HG02678 (cell line): ENCODE measurements around the gene UNC50.
A peak's percentile ranks its signal among the peaks of the same experiment; 100 is the strongest.

Experiments used
- ATAC-seq: cut with Tn5 transposase; IDR thresholded peaks from one replicate; pipeline ENCODE4 v1.9.1; 2021; ENCODE audit warnings: mild to moderate bottlenecking, moderate library complexity; ENCODE audit not compliant: unreplicated experiment

Gene UNC50, protein sequence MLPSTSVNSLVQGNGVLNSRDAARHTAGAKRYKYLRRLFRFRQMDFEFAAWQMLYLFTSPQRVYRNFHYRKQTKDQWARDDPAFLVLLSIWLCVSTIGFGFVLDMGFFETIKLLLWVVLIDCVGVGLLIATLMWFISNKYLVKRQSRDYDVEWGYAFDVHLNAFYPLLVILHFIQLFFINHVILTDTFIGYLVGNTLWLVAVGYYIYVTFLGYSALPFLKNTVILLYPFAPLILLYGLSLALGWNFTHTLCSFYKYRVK

GRCh38 chr2:98608116-98608961 is at the start of gene UNC50, which contains the start of gene COA5:
TSS of gene UNC50 (plus strand) at chr2:98608589. CDS start at chr2:98609760, 1,171 bp downstream.
TSS of gene COA5 (minus strand) at chr2:98608512. CDS start at chr2:98608405, 107 bp downstream.
- ATAC-seq = peak; percentile 89

- ATAC-seq = no peak
Measured at GRCh38 chr2:98558852-98559530, 49.4 kb upstream of the UNC50 start.

GRCh38 chr2:98559581-98559980 is 48.8 kb upstream of the UNC50 start:
- no peak for ATAC-seq

- ATAC-seq = no peak
Measured at GRCh38 chr2:98560256-98560771, 48.1 kb upstream of the UNC50 start.

GRCh38 chr2:98561018-98561417 is 47.4 kb upstream of the UNC50 start:
- no peak for ATAC-seq

GRCh38 chr2:98561902-98562695 is 46.3 kb upstream of the UNC50 start:
- no peak for ATAC-seq

- ATAC-seq = no peak
Measured at GRCh38 chr2:98563394-98563793, 45.0 kb upstream of the UNC50 start.

DNA sequence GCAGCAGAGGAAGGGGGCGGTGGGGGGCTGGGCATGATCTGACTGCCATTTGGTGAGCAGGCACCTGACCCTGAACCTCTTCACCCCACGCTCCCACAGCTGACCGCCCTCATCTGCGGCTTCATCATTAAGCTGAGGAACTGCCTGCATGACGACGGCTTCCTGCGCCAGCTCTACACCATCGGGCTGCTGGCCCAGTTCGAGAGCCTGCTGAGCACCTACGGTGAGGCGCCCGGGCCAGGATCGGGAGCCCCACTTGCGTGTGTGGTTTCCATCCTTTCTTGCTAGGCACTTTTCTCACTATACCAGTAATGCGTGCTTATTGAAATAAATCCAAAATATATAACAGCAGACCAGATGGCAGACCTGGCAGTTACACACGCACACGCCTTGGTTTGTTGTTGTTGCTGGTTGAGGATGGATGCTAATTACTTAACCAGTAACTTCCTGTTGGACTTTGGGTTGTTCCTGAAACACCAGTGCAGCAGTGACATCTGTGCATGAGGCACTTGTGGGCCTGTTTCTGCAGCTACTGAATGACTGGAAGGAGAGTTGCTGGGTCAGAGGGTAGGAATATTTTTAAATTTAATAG is 43.8 kb upstream of the UNC50 start:
- no peak for ATAC-seq

GRCh38 chr2:98565286-98565860 is 43.0 kb upstream of the UNC50 start:
- no peak for ATAC-seq

DNA sequence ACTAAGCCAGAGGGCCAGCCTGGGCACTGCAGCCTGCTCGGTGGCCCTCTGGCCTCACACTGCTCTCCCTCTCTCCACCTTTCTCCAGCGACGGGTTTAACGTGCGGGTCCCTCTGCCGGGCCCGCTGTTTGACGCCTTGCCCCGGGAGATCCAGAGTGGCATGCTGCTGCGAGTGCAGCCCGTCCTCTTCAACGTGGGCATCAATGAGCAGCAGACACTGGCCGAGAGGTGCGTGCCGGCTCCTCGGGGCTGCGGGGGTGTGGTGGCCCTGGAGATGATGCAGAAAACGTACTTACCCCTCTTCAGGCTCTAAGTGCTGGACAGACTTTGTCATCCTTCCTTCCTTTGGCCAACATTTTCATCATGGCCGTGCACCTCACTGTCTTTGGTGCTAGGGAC is 42.4 kb upstream of the UNC50 start:
- ATAC-seq = no peak

- no peak for ATAC-seq
Measured at GRCh38 chr2:98568161-98568956, 40.0 kb upstream of the UNC50 start.

DNA sequence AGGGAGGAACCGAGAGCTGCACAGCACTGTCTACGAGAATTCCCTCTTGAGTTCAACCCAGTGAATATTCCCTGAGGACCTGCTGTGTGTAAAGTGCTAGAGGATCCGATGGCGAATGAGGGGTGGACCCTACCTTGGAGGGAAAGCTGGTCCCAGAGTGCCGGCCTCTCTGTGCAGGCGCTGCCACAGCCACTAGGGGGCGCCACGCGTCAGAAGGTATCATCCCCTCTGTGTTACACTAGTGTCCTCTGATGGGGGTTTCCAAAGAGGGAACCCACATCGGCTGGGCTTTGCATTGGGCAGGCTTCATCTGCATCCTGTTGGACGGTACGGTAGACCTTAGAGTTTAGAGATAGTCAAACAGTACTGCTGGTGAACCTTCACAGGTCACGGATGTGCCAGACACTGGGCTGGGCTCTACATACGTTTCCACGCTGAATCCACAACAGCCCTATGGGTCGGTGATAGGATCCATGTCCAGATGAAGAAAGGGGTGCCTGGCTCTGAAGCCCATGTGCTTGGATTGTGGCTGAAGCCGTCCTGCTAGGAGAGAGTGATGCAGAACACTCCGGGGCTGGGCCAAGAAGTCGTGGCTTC is 39.1 kb upstream of the UNC50 start:
- no peak for ATAC-seq

GRCh38 chr2:98569915-98570314 is 38.5 kb upstream of the UNC50 start:
- ATAC-seq = no peak

GRCh38 chr2:98570356-98570755 is 38.0 kb upstream of the UNC50 start:
- ATAC-seq = no peak

DNA sequence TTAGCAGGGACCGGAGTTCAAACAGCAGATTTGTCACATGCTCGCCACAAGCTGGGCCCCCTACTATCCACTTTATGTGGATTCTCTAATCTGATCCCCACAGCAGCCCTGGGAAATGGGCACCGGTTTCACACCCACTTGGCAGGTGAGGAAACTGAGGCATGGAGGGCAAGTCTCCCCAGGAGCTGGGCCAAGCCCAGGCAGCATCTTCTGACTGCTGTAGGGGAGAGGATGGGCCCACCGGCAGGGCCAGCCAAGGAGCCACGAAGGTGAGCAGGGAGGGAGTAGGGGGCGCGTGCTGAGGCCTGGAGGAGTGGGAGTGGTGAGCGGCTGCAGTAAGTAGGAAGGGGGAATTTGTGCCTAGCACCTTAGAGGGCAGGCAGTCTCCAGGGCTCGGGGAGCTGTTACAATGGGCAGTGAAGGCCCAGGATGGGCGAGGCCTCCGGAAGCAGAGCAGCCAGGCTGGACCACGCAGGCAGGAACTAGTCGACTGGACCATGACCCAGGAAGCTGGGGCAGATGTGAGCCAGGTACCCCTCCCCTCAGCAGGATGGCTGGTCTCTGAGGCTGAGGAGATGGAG is 37.2 kb upstream of the UNC50 start:
- ATAC-seq = no peak

DNA sequence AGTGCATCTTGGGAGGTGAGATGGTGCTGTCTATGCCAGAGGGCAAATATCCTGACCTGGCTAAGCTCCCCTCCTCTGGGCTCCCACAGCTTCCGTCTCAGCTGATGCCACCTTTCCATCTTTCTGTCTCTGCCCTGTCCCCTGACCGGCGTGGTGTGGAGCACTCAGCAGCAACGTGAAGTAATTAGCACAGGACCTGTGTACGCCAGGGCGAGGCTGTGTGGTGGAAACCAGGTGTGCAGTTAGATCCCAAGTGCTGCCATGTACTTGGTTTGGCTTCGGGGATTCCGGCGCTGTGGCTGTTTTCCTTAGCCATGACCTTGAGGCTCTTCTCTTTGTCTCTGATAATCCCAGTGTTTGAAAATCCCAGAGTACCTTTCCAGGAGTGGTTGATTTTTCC is 36.6 kb upstream of the UNC50 start:
- ATAC-seq = no peak

- no peak for ATAC-seq
Measured at GRCh38 chr2:98572211-98572610, 36.2 kb upstream of the UNC50 start.

- no peak for ATAC-seq
Measured at GRCh38 chr2:98572676-98573075, 35.7 kb upstream of the UNC50 start.
